Testis (tissue), 2 donors: ENCODE results near the gene ZKSCAN5.

Source experiments
- POLR2A ChIP-seq: fragments of 450-650 bp; IDR thresholded peaks from one replicate; pipeline ENCODE4 v1.6.1; 2017; ENCODE audit warnings: antibody characterized with exemption, mild to moderate bottlenecking, moderate library complexity
- TF ChIP-seq, protein P1 (sequence below), 3 experiments: fragments of 450-650 bp in 2 of 3; fragments of 200-600 bp in 1 of 3; sonication (generic) in 1 of 3; IDR thresholded peaks; one replicate each; pipeline ENCODE4 v1.5.1; 2016 to 2019; ENCODE audit warnings: antibody characterized with exemption in 3 of 3, mild to moderate bottlenecking in 2 of 3, moderate library complexity in 1 of 3

DNA sequence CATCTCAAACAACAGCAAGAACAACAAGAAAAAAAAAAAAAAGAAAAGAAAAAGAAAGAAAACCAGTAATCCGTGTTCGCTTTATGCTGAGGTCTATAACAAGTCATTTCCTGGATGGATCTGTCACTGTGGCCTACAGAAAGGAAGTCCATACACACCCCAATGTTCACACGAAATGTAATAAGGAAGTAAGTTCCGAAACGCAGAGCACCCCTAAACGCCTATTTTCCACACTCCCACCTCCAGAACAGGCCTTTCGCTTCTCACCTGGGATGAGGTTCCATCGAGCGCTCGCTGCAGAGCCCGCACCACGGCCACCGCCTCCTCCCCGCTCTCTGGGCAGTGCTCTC, 5.1 kb upstream of the ZKSCAN5 start:
- TF ChIP-seq POLR2A = no peak
- TF ChIP-seq, protein P1, sequence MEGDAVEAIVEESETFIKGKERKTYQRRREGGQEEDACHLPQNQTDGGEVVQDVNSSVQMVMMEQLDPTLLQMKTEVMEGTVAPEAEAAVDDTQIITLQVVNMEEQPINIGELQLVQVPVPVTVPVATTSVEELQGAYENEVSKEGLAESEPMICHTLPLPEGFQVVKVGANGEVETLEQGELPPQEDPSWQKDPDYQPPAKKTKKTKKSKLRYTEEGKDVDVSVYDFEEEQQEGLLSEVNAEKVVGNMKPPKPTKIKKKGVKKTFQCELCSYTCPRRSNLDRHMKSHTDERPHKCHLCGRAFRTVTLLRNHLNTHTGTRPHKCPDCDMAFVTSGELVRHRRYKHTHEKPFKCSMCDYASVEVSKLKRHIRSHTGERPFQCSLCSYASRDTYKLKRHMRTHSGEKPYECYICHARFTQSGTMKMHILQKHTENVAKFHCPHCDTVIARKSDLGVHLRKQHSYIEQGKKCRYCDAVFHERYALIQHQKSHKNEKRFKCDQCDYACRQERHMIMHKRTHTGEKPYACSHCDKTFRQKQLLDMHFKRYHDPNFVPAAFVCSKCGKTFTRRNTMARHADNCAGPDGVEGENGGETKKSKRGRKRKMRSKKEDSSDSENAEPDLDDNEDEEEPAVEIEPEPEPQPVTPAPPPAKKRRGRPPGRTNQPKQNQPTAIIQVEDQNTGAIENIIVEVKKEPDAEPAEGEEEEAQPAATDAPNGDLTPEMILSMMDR (IDR thresholded peaks at IDR 0.05) = no peak
